ENCODE measurements around the gene ADK.
"Not testable (repeated sequence)": the region's sequence is repeated elsewhere in the genome, so short reads cannot be mapped to it uniquely, and the experiment has no call there.

Gene ADK

DNA sequence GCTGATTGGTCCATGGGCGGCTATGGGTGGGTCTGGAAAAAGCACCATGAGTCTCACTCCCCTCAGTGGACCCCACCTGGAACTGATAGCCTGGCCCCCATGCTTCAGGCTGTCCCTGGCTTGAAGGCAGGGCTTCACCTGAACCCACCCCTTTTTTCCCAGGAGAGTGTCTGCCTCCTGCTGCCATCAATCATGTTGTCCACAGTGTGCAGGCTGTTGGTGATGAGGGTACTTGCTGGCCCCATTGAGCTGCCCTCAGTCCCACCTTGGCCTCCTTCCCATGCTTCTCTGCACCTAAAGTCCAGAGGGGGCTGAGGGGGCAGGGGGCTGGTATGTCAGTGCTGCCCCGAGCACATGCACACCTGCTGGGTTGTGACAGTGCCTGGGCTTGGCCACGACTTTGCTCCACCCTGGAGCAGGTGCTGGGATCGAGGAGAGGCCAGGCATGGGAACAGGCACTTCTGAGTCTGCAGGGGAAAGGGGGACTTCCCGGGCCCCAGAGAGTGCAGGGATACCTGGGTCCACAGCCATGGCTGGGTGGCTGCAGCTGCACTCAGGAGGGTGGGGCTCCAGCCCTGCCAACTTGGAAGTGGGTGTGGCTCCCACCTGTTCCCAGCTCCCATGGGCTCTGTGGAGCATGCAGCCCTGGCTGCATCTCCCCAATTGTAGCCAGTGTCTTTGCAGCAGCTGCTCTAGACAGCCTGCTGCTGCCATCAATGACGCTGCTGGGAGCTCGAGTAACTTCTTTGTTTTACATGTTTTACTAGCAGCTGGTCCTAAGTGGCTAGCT is 56.9 kb downstream of the ADK start:
- TF ChIP-seq, protein P1, sequence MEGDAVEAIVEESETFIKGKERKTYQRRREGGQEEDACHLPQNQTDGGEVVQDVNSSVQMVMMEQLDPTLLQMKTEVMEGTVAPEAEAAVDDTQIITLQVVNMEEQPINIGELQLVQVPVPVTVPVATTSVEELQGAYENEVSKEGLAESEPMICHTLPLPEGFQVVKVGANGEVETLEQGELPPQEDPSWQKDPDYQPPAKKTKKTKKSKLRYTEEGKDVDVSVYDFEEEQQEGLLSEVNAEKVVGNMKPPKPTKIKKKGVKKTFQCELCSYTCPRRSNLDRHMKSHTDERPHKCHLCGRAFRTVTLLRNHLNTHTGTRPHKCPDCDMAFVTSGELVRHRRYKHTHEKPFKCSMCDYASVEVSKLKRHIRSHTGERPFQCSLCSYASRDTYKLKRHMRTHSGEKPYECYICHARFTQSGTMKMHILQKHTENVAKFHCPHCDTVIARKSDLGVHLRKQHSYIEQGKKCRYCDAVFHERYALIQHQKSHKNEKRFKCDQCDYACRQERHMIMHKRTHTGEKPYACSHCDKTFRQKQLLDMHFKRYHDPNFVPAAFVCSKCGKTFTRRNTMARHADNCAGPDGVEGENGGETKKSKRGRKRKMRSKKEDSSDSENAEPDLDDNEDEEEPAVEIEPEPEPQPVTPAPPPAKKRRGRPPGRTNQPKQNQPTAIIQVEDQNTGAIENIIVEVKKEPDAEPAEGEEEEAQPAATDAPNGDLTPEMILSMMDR (IDR thresholded peaks at IDR 0.05; ENCODE audit: low read depth, low read length, missing control alignments), result no peak
- no peak for DNase-seq (ENCODE audit: low read depth)
- in situ Hi-C loops (cut with HindIII; ENCODE audit: low sequenced_read_pairs), result loop anchor here (25.0 kb wide), 1 partner anchor 321 kb away; no protein-coding TSS in a partner anchor
- H3K4me3 ChIP-seq (ENCODE audit: low read depth, low read length), result no peak overlapping the region

DNA sequence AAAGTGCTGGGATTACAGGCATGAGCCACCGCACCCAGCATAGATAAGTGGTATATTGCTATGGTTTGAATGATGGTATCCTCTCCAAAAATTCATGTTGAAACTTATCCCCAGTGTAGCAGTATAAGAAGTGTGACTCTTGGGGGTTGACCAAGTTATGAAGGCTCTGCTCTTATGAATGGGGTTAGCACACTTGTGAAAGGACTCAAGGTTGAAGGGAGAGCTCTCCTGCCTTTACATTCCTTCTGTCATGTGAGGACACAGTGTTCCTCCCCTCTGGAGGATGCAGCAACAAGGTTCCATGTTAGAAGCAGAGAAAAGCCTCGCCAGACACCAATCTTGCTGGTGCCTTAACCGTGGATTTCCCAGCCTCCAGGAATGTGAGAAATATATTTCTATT is 58.0 kb downstream of the ADK start:
- no peak for DNase-seq (ENCODE audit: low read depth)
- in situ Hi-C loops (cut with HindIII; ENCODE audit: low sequenced_read_pairs), result loop anchor here (25.0 kb wide), 1 partner anchor 322 kb away; no protein-coding TSS in a partner anchor
- TF ChIP-seq, protein P1 (IDR thresholded peaks at IDR 0.05; ENCODE audit: low read depth, low read length, missing control alignments), result no peak
- H3K4me3 ChIP-seq (ENCODE audit: low read depth, low read length), result no peak overlapping the region

DNA sequence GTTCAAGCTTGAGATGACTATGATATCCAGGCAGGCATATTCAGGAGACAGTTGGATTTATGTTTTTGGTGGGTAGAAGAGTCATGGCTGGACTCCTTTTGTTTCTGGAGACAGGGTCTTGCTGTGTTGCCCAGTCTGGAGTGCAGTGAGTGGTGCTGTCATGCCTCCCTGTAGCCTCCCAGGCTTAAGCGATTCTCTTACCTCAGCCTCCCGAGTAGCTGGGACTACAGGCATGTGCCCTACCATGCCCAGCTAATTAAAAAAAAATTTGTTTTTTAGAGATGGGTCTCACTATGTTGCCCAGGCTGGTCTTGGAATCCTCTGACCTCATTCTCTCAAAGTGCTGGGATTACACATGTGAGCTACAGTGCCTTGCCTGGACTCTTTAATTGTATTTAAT is 62.0 kb downstream of the ADK start:
- DNase-seq (ENCODE audit: low read depth), result no peak
- in situ Hi-C loops (cut with HindIII; ENCODE audit: low sequenced_read_pairs), result loop anchor here (25.0 kb wide), 1 partner anchor 326 kb away; no protein-coding TSS in a partner anchor
- no peak overlapping the region for H3K4me3 ChIP-seq (ENCODE audit: low read depth, low read length)
- TF ChIP-seq, protein P1 (IDR thresholded peaks at IDR 0.05; ENCODE audit: low read depth, low read length, missing control alignments), result no peak

DNA sequence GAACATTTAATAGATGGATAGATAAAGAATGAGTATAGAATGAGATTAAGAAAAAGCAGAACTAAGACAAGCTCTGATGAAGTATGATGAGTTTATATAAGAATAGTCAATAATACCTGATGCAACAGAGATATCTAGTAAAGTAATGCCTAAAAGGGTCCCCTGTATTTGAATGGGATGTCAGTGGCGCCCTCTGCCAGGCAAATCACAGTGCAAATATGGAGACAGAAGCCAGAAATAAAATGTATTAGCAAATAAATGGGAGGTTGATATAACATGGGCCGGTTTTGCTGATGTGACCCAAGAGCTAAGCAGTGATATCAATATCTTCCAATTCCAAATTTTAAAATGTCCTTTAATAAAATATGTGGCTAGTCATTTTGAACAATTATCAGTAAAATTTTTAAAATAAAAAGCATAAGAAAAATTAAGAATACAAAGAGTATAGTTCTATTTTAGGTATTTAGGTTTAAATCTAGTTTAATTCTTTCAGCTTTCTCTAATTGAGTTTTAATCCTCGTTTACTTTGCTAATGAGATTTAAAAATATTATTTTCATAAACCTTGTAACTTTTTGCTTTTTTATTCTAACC is 62.6 kb downstream of the ADK start:
- in situ Hi-C loops (cut with HindIII; ENCODE audit: low sequenced_read_pairs), result loop anchor here (25.0 kb wide), 1 partner anchor 326 kb away; no protein-coding TSS in a partner anchor
- peak; percentile 35 for DNase-seq (ENCODE audit: low read depth)
- TF ChIP-seq, protein P1 (IDR thresholded peaks at IDR 0.05; ENCODE audit: low read depth, low read length, missing control alignments), result peak; percentile 75
- H3K4me3 ChIP-seq (ENCODE audit: low read depth, low read length), result no peak overlapping the region

DNA sequence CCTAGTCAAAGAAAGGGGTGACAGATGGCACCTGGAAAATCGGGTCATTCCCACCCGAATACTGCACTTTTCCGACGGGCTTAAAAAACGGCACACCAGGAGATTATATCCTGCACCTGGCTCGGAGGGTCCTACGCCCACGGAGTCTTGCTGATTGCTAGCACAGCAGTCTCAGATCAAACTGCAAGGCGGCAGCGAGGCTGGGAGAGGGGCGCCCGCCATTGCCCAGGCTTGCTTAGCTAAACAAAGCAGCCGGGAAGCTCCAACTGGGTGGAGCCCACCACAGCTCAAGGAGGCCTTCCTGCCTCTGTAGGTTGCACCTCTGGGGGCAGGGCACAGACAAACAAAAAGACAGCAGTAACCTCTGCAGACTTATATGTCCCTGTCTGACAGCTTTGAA is 66.1 kb downstream of the ADK start:
- not testable (repeated sequence) for H3K4me3 ChIP-seq (ENCODE audit: low read depth, low read length); DNase-seq (ENCODE audit: low read depth)
- in situ Hi-C loops (cut with HindIII; ENCODE audit: low sequenced_read_pairs), result loop anchor here (25.0 kb wide), 1 partner anchor 330 kb away; no protein-coding TSS in a partner anchor

DNA sequence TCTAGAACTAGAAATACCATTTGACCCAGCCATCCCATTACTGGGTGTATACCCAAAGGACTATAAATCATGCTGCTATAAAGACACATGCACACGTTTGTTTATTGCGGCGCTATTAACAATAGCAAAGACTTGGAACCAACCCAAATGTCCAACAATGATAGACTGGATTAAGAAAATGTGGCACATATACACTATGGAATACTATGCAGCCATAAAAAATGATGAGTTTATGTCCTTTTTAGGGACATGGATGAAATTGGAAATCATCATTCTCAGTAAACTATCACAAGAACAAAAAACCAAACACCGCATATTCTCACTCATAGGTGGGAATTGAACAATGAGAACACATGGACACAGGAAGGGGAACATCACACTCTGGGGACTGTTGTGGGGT is 71.4 kb downstream of the ADK start:
- not testable (repeated sequence) for DNase-seq (ENCODE audit: low read depth); H3K4me3 ChIP-seq (ENCODE audit: low read depth, low read length)
- in situ Hi-C loops (cut with HindIII; ENCODE audit: low sequenced_read_pairs), result loop anchor here (25.0 kb wide), 1 partner anchor 335 kb away; no protein-coding TSS in a partner anchor

DNA sequence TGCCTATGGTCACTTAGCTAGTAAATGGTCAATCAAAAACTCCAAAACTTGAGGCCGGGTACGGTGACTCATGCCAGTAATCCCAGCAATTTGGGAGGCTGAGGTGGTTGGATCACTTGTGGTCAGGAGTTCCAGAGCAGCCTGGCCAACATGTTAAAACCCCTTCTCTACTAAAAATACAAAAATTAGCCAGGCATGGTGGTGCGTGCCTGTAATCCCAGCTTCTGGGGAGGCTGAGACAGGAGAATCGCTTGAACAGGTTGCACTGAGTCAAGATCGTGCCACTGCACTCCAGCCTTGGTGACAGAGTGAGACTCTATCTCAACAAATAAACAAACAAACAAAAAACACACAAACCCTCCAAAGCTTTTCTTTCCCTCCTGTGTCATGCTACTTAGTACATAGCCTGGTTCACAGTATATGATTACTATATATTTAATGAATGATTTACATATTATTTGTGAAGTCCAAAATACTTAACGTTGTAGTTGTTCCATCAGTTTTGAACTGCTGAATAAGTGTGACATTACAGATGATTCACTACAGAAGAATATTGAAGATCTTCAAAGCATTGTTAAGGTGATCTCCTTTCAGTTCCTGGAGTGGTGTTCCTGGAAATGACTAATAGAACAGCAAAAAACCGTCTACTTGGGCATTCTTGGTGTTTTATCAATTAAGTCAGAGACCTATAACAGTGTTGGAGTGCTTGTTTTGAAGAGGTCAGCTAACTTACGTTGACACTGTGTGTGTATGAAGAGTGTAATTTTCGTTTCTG is 72.9 kb downstream of the ADK start:
- in situ Hi-C loops (cut with HindIII; ENCODE audit: low sequenced_read_pairs), result loop anchor here (25.0 kb wide), 1 partner anchor 337 kb away; no protein-coding TSS in a partner anchor
- no peak overlapping the region for H3K4me3 ChIP-seq (ENCODE audit: low read depth, low read length)
- TF ChIP-seq, protein P1 (IDR thresholded peaks at IDR 0.05; ENCODE audit: low read depth, low read length, missing control alignments), result no peak
- peak; percentile 29 for DNase-seq (ENCODE audit: low read depth)
